Immature natural killer cell (primary cell): ENCODE measurements around the gene PMIS2. TPM values are rescaled to one million over a fixed set of nuclear protein-coding genes. Genes with fewer than 3 reads are reported as not detected.
"Not testable (repeated sequence)": the region's sequence is repeated elsewhere in the genome, so short reads cannot be mapped to it uniquely, and the experiment has no call there.

Experiments used
- DNase-seq, 3 donors: peaks; one replicate each; pipeline ENCODE4 v3.0.0; 2022; ENCODE audit warnings: mixed read lengths in 1 of 3
- H3K27ac Mint-ChIP-seq, 6 donors: one replicate each; pipeline ENCODE4 v1.8.0; 2020; ENCODE audit warnings: mixed read lengths in 6 of 6, mild to moderate bottlenecking in 5 of 6, inconsistent platforms in 4 of 6, moderate library complexity in 3 of 6
- H3K27me3 Mint-ChIP-seq, 3 donors: one replicate each; pipeline ENCODE4 v1.8.0; 2020 to 2021; ENCODE audit warnings: low read depth in 3 of 3, mild to moderate bottlenecking in 3 of 3, mixed read lengths in 3 of 3, moderate library complexity in 3 of 3, inconsistent platforms in 1 of 3
- H3K36me3 Mint-ChIP-seq, 3 donors: one replicate each; pipeline ENCODE4 v1.8.0; 2020; ENCODE audit warnings: mixed read lengths in 3 of 3, inconsistent platforms in 2 of 3, mild to moderate bottlenecking in 2 of 3
- H3K4me1 Mint-ChIP-seq, 2 donors: one replicate each; pipeline ENCODE4 v1.8.0; 2020; ENCODE audit warnings: inconsistent platforms in 2 of 2, mild to moderate bottlenecking in 2 of 2, mixed read lengths in 2 of 2, moderate library complexity in 1 of 2
- H3K4me3 Mint-ChIP-seq, 5 donors: one replicate each; pipeline ENCODE4 v1.8.0; 2020; ENCODE audit warnings: mild to moderate bottlenecking in 5 of 5, mixed read lengths in 5 of 5, inconsistent platforms in 3 of 5, moderate library complexity in 3 of 5
- H3K9me3 Mint-ChIP-seq, 6 donors: one replicate each; pipeline ENCODE4 v1.8.0; 2020; ENCODE audit warnings: mild to moderate bottlenecking in 6 of 6, mixed read lengths in 6 of 6, inconsistent platforms in 4 of 6, moderate library complexity in 3 of 6
- polyA plus RNA-seq, 3 donors: library from polyadenylated mRNA; unstranded; fragments of 300-500 nt; fragmentation: Illumina TruSeq; gene quantifications; one replicate each; pipeline ENCODE4 v1.2.3, GENCODE V29; 2021

Gene PMIS2
- polyA plus RNA-seq, 3 donors from 2014 or later, result not detected

DNA sequence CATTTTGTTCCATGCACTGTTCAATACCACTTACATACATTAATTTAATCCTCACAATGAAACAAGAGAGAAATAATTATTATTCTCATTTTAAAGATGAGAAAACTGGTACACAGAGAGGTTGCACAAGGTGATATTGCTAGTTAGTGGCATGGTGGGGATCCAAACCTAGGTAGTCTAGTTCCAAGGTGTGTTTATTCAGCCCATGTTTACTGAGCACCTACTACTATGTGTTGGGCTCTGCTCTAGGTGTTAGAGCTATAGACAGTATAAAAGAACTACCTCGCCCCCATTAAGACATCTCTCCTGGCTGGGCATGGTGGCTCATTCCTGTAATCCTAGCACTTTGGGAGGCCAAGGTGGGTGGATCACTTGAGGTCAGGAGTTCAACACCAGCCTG is 3.2 kb upstream of the PMIS2 start:
- Mint-ChIP-seq H3K9me3 (peaks cover 0 to 6% (median 2%) of the 10 kb centered on the region in 6 donors), H3K36me3 (peaks cover 0 to 2% (median 0%) of the 10 kb centered on the region in 3 donors), H3K27me3 (peaks cover 2 to 9% (median 2%) of the 10 kb centered on the region in 3 donors), H3K4me3 (no peak overlapping the region), H3K27ac (no peak overlapping the region), H3K4me1 (no peaks in the 10 kb centered on the region)
- no peak for DNase-seq

DNA sequence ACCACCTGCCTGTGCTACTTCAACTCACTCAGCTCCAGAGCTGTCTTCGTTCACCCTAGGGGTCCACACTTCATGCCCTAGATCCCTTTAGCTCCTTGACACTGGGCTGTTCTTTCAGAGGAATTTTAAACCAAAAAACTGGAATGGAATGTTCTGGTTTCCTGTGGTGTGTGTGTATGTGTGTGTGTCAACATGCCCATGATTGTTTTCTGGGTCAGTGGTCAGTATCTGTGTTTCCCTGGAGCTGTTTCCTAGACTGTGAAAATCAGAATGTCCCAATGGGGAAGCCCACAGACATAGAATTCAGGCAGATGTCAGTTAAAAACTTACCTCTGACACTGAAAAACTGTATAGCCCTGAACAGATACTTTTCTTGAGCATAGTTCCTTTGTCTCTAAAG is 1.3 kb downstream of the PMIS2 start:
- H3K4me3 Mint-ChIP-seq, result no peak overlapping the region
- H3K4me1 Mint-ChIP-seq, result no peaks in the 10 kb centered on the region
- H3K27me3 Mint-ChIP-seq, result peaks cover 0 to 7% (median 2%) of the 10 kb centered on the region in 3 donors
- H3K9me3 Mint-ChIP-seq, result no peaks in the 10 kb centered on the region
- no peak for DNase-seq
- H3K36me3 Mint-ChIP-seq, result no peaks in the 10 kb centered on the region
- no peak overlapping the region for H3K27ac Mint-ChIP-seq

DNA sequence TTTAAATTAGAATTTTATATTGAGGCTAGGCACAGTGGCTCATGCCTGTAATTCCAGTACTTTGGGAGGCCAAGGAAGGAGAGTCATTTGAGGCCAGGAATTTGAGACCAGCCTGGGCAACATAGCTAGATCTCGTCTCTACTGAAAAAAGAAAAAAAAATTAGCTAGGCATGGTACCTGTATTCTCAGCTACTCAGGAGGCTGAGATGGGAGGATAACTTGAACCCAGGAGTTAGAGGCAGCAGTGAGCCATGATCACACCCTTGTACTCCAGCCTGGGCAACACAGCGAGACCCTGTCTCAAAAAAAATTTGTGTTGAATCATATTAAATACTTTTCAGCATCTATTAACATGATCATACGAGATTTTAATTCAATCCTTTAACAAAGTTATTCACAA is 4.9 kb downstream of the PMIS2 start:
- H3K27ac Mint-ChIP-seq, result no peak overlapping the region

DNA sequence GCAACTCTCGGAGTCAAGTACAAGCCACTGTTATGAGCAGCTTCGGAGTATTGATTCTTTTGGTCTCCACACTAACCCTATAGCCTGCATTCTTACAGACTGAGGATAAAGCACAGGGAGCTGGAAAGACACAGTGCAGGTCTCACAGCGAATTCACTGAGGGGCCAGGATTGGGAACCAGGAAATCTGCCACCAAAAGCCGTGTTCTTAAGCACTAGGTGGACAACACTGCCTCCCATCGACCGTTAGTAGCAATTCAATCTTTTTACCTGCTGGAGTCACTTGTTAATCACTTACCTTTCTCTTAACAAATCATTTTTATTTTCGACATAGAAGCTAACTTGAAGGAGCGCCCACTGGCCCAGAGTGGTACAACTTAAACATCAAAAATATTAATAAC is 6.3 kb downstream of the PMIS2 start:
- H3K4me1 Mint-ChIP-seq, result no peaks in the 10 kb centered on the region
- no peaks in the 10 kb centered on the region for H3K9me3 Mint-ChIP-seq
- H3K27me3 Mint-ChIP-seq, result peaks cover 2 to 4% (median 2%) of the 10 kb centered on the region in 3 donors
- DNase-seq, result peak in 2 of 3 donors; percentile 12 to 23
- H3K36me3 Mint-ChIP-seq, result no peaks in the 10 kb centered on the region
- H3K4me3 Mint-ChIP-seq, result no peak overlapping the region
- no peak overlapping the region for H3K27ac Mint-ChIP-seq

More for the DNA sequence above, 4.9 kb downstream of the PMIS2 start:
- Mint-ChIP-seq H3K9me3 (no peaks in the 10 kb centered on the region), H3K36me3 (no peaks in the 10 kb centered on the region), H3K4me3 (no peak overlapping the region), H3K27me3 (peaks cover 0 to 4% (median 3%) of the 10 kb centered on the region in 3 donors), H3K4me1 (no peaks in the 10 kb centered on the region)
- no peak for DNase-seq

DNA sequence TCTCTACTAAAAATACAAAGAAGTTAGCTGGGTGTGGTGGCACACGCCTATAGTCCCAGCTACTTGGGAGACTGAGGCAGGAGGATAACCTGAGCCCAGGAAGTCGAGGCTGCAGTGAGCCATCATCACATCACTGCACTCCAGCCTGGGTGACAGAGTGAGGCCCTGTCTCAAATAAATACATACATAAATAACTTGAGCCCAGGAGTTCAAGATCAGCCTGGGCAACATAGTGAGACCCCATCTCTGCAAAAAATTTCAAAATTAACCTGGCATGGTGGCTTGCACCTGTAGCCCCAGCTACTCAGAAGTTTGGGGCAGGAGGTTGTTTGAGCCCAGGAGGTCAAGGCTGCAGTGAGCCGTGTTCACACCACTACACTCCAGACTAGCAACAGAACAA is 9.1 kb downstream of the PMIS2 start:
- H3K27ac Mint-ChIP-seq, H3K4me1 Mint-ChIP-seq, H3K4me3 Mint-ChIP-seq, H3K9me3 Mint-ChIP-seq, H3K36me3 Mint-ChIP-seq, H3K27me3 Mint-ChIP-seq, DNase-seq: not testable (repeated sequence)

DNA sequence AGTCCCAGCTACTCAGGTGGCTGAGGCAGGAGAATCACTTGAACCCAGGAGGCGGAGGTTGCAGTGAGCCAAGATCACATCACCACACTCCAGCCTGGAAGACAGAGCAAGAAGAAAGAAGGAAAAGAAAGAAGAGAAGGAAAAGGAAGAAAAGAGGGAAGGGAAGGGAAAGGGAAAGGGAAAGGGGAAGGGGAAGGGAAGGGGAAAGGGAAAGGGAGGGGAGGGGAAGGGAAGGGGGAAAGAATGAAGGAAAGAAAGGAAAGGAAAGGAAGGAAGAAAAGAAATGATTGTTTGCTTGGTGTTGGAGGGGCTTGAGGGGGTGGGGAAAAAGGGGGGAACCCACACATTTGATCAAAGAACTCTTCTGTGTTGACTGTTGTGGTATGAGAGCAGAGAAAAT is 10.0 kb downstream of the PMIS2 start:
- Mint-ChIP-seq H3K27ac (no peak overlapping the region), H3K4me1 (no peaks in the 10 kb centered on the region), H3K27me3 (peaks cover 2 to 11% (median 6%) of the 10 kb centered on the region in 3 donors), H3K4me3 (no peak overlapping the region), H3K36me3 (no peaks in the 10 kb centered on the region), H3K9me3 (no peaks in the 10 kb centered on the region)
- DNase-seq, result no peak

DNA sequence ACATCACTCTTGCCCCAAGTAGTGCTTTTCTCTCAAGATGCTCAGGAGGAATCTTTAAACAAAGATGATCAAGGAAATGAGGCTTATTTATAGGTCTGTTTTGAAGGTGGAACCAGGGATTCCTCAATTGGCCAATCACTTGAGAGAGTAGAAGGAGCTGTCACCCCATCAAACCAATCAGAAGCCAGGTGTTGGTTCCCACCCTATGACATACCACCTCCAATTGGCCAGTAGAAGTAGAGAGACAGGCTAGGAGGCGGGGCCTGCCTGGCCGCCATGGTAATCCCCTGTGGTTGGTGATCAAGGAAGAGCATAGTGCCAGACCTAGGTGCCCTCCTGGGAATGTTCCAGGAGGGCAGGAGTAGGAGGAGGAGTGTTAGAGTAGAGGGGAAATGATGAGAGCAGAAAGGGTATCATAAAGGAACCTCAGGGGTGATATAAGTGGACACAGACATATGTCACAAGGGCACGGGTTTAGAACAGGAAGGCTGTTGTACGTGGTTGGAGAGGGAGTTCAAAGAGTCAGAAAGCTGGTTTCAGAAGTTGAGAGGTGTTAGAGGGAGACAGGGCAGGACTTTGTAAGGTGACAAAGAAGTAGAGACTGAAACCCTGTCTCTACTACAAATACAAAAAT is 10.5 kb downstream of the PMIS2 start:
- Mint-ChIP-seq H3K27ac (peak overlapping the region in 1 of 6 donors; percentile 6), H3K27me3 (peaks cover 2 to 11% (median 6%) of the 10 kb centered on the region in 3 donors), H3K4me3 (no peak overlapping the region), H3K4me1 (no peaks in the 10 kb centered on the region), H3K9me3 (no peaks in the 10 kb centered on the region), H3K36me3 (no peaks in the 10 kb centered on the region)
- peak in 1 of 3 donors; percentile 12 for DNase-seq

DNA sequence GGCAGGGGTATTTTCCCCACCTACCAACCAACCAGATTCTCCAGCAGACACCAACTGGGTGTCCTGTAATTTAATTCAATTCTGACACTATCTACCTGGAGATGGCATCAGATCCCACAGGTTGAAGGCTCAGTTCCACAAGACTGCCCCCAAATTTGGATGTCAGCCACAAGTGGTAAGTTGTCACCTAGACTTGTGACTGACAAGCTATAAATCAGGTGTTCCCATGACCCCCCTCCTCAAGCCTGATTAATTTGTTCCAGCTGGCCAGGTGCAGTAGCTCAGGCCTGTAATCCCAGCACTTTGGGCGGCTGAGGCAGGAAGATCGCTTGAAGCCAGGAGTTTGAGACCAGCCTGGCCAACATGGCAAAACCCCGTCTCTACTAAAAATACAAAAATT is 16.0 kb downstream of the PMIS2 start:
- H3K36me3 Mint-ChIP-seq, result peaks cover 0 to 4% (median 0%) of the 10 kb centered on the region in 3 donors
- H3K4me3 Mint-ChIP-seq, result no peak overlapping the region
- no peaks in the 10 kb centered on the region for H3K9me3 Mint-ChIP-seq
- H3K4me1 Mint-ChIP-seq, result no peaks in the 10 kb centered on the region
- H3K27ac Mint-ChIP-seq, result no peak overlapping the region
- DNase-seq, result no peak
- peaks cover under 1 to 12% (median 9%) of the 10 kb centered on the region in 3 donors for H3K27me3 Mint-ChIP-seq

DNA sequence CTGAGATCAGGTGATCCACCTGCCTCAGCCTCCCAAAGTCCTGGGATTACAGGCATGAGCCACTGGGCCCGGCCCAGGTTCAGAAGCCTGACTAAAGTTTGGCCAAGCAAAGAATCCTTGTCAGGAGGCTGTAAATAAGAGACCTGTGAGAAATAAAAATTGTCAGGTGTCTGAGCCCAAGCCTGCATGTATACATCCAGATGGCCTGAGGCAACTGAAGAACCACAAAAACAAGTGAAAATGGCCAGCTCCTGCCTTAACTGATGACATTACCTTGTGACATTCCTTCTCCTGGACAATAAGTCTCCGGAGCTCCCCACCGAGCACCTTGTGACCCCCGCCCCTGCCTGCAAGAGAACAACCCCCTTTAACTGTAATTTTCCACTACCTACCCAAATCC is 18.5 kb downstream of the PMIS2 start:
- peaks cover 1 to 10% (median 8%) of the 10 kb centered on the region in 3 donors for H3K27me3 Mint-ChIP-seq
- H3K9me3 Mint-ChIP-seq, DNase-seq, H3K36me3 Mint-ChIP-seq, H3K27ac Mint-ChIP-seq, H3K4me3 Mint-ChIP-seq, H3K4me1 Mint-ChIP-seq: not testable (repeated sequence)

DNA sequence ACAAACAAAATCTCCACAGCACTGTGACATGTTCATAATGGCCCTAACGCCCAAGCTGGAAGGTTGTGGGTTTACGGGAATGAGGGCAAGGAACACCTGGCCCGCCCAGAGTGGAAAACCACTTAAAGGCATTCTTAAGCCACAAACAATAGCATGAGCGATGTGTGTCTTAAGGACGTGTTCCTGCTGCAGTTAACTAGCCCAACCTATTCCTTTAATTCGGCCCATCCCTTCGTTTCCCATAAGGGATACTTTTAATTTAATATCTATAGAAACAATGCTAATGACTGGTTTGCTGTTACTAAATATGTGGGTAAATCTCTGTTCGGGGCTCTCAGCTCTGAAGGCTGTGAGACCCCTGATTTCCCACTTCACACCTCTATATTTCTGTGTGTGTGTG is 21.2 kb downstream of the PMIS2 start:
- H3K9me3 Mint-ChIP-seq, H3K27me3 Mint-ChIP-seq, H3K27ac Mint-ChIP-seq, DNase-seq, H3K36me3 Mint-ChIP-seq, H3K4me1 Mint-ChIP-seq, H3K4me3 Mint-ChIP-seq: not testable (repeated sequence)

DNA sequence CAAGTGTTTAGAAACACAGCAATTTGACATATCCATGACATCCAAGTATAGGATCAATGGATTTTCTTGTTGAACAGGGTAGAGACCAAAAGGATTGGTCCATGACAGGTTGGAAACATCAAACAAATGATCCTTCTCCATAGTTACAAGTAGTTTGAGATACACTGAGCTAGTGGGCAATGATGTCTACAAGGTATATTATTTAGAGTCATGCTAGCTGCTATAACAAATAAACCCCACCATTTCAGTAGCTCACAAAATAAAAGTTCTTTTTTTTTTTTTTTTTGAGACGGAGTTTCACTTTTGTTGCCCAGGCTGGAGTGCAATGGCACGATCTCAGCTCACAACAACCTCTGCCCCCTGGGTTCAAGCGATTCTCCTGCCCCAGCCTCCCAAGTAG is 21.7 kb downstream of the PMIS2 start:
- H3K9me3 Mint-ChIP-seq, result peaks cover 0 to 6% (median 2%) of the 10 kb centered on the region in 6 donors
- H3K36me3 Mint-ChIP-seq, result peaks cover 0 to 4% (median 0%) of the 10 kb centered on the region in 3 donors
- peaks cover 6 to 9% (median 6%) of the 10 kb centered on the region in 3 donors for H3K27me3 Mint-ChIP-seq
- no peak overlapping the region for H3K4me3 Mint-ChIP-seq
- peaks cover 7 to 11% of the 10 kb centered on the region in 2 donors for H3K4me1 Mint-ChIP-seq
- no peak for DNase-seq
- H3K27ac Mint-ChIP-seq, result no peak overlapping the region

DNA sequence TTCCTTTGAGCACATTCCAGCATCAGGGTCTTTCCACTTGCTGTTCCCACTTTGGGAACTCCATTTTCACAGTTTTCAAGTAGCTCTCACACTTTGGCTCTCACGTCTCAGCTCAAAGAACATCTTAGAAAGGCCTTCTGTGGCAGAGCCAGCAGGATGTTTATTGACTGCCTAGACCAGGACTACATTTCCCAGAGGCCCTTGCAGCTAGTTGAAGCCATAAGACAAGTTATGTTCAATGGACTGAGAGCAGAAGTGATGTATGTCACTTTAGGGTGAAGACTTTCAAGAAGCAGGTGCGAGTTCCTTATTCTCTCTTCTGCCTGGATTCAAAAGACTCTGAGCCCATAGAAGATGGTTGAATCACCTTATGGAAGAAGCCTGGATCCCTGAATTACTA is 22.3 kb downstream of the PMIS2 start:
- Mint-ChIP-seq H3K27me3 (peaks cover 6 to 7% (median 6%) of the 10 kb centered on the region in 3 donors), H3K27ac (no peak overlapping the region), H3K36me3 (peaks cover 0 to 3% (median 0%) of the 10 kb centered on the region in 3 donors), H3K4me1 (peaks cover 12% of the 10 kb centered on the region in 2 donors), H3K4me3 (no peak overlapping the region), H3K9me3 (peaks cover 0 to 6% (median 2%) of the 10 kb centered on the region in 6 donors)
- no peak for DNase-seq

DNA sequence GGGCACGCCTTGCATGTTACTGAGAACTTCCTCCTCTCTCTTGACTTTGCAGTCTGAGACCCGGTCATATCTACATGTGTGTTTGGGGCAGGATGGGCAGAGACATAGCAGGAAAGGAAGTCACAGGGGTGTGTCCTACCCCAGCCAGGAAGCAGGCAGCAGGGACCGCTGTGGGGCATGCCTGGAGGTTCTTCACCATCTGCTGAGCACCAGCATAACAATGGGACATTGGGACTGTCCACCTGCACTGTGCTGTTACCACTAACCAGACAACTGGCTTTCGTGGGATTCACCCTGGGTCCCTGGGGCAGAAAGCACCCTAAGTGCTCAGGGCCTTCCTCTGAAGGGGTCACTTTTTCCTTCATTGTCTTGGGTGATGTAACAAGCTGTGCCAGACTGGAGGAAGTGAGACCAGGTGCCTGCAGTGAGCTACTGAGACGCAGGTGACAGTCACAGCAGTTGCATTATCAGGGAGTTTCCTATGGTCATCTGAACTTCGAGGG is 23.9 kb downstream of the PMIS2 start:
- H3K4me3 Mint-ChIP-seq, result no peak overlapping the region
- no peak overlapping the region for H3K27ac Mint-ChIP-seq
- DNase-seq, result no peak
- peaks cover 0 to 6% (median 2%) of the 10 kb centered on the region in 6 donors for H3K9me3 Mint-ChIP-seq
- peaks cover 0 to 4% (median 0%) of the 10 kb centered on the region in 3 donors for H3K36me3 Mint-ChIP-seq
- H3K27me3 Mint-ChIP-seq, result peaks cover 3 to 6% (median 6%) of the 10 kb centered on the region in 3 donors
- peaks cover 12 to 17% of the 10 kb centered on the region in 2 donors for H3K4me1 Mint-ChIP-seq

DNA sequence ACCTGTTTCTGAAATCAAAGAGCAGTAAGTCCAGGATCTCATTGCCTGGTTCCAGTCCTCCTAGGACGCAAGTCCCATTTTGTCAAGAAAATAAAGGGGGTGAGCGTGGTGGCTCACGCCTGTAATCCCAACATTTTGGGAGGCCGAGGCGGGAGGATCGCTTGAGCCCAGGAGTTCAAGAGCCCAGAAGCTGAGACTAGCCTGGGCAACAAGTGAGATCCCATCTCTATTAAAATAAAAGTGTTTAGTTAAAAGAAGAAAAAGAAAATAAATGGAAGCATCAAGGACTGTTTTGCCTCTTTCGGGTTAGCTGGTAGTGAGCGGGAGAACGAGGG is 26.2 kb downstream of the PMIS2 start:
- Mint-ChIP-seq H3K4me1 (peaks cover 12 to 17% of the 10 kb centered on the region in 2 donors), H3K36me3 (peaks cover 5 to 8% (median 7%) of the 10 kb centered on the region in 3 donors), H3K4me3 (peak overlapping the region; percentile 83 to 92 (median 87)), H3K27me3 (peaks cover 3 to 6% (median 3%) of the 10 kb centered on the region in 3 donors), H3K9me3 (peaks cover 0 to 6% (median 2%) of the 10 kb centered on the region in 6 donors), H3K27ac (peak overlapping the region; percentile 64 to 89 (median 88))
- no peak for DNase-seq
